T1000 (cell line): ENCODE measurements around the gene TBCCD1.

Source experiments
- DNase-seq: peaks from one replicate; lab custom pipeline; 2025; ENCODE audit warnings: mixed read lengths; lab: John Stamatoyannopoulos, UW

Gene TBCCD1, protein sequence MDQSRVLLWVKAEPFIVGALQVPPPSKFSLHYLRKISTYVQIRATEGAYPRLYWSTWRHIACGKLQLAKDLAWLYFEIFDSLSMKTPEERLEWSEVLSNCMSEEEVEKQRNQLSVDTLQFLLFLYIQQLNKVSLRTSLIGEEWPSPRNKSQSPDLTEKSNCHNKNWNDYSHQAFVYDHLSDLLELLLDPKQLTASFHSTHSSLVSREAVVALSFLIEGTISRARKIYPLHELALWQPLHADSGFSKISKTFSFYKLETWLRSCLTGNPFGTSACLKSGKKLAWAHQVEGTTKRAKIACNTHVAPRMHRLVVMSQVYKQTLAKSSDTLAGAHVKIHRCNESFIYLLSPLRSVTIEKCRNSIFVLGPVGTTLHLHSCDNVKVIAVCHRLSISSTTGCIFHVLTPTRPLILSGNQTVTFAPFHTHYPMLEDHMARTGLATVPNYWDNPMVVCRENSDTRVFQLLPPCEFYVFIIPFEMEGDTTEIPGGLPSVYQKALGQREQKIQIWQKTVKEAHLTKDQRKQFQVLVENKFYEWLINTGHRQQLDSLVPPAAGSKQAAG

DNA sequence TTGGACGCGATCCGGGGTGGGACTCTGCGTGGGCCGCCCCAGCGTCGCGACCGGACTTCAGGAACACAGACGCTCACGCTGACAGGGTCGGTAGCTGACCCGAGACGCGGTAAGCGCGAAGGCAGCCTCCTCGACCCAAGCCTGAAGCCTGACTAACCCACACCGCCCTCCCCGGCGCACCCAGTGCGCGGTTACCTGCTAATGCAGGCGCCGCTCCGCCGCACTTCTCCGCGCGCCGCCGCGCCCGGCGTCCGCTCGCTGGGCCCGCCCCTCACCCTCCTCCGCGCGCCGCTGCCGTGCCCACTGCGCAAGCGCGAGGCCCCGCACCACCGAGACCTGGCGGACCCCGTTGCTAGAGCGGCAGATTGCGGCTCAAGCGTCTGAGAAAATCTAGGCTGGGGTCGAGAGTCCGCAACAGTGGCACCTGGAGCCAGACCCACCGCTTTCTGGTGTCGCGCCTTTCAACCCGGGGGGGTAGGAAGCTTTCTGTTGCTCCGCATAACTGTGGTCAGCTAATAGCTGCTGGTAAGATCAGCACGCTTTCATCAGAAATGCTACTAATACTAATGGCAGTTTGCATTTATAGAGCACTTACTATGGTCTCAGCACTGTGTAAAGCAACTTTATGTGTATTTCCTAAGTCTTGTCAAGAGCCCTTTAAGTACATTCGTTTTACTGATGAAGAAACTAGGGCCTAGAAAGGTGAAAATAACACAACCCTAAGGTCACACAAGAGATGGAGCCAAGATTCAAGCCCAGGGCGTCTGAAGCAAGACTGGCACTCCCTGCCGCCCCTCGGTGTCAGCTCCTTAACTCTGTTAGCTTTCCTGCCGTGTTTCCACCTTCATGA is at the start of gene TBCCD1:
Gene TBCCD1, minus strand, starts transcription at position 268 of the 850 bp plus-strand sequence. CDS start 3,010 bp downstream, outside the sequence.
- peak; percentile 93 for DNase-seq

DNA sequence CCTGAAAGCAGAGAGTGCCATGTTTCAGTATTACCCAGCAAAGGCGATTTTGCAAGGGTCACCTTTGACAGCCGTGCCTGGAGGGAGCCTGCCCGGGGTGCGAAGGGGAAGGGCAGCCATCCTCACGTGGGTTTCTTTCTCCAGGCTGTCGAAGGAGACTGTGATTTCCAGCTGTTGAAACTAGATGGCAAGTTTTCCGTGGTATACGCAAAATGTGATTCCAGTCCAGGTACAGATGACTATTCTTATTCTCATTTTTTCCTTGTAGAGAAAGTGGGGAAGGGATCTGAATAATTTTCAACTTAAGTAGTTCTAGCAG is 49.1 kb upstream of the TBCCD1 start:
- DNase-seq, result no peak

DNA sequence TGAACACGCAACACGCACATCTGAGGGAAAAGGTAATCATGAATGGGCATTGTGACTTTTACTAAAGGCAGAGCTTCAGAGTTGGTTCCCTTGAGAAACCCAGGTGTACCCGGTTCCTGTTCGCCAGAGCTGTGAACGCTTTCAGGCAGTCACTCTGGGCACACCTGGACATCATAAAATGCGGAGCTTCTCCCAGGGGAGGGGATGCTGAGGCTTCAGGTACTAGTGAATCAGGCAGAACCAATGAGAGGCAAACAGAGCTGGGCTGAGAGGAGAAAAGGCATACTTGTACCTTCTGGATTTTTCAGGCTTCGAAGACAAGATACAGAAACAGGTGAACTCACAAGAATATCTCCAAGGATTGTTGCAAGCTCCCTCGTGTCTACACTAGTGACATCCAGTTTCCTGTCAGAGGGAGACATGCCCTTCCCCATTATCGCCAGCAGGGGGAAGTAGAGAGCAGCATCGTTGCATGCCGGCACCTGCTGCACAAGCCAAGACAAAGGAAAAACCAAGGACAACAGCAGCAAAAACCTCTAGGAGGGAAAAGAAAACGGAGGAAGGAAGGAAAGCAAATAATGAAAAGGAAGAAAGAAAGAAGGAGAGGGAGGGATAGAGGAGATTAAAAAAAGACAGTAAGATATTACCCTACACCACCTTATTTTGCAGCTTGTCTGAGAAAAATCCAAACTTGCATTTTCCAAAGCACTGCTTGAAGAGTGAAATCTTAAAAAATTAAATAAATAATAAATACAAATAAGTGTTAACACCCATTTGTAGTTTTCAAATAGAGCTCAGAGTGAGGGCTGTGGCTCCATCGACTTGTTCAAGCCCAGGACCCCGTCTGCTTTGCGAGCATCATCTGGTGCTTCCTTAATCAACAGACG is 47.7 kb upstream of the TBCCD1 start:
- DNase-seq, result peak; percentile 68

DNA sequence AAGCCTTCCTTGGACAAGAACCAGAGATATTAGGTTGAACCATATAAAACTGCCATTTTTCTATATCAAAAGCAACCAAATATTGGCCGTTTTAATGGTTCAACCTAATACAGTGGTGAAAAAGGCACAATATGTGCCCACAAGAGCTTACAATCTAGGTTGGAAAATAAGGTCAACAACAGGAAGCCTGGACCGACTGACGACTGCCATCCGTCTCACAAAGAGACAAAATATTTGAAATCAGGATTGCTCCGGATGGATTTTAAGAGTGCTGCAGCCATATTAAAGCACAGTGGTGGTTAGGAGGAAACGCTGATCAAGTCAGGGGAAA is 47.1 kb upstream of the TBCCD1 start:
- DNase-seq, result no peak

DNA sequence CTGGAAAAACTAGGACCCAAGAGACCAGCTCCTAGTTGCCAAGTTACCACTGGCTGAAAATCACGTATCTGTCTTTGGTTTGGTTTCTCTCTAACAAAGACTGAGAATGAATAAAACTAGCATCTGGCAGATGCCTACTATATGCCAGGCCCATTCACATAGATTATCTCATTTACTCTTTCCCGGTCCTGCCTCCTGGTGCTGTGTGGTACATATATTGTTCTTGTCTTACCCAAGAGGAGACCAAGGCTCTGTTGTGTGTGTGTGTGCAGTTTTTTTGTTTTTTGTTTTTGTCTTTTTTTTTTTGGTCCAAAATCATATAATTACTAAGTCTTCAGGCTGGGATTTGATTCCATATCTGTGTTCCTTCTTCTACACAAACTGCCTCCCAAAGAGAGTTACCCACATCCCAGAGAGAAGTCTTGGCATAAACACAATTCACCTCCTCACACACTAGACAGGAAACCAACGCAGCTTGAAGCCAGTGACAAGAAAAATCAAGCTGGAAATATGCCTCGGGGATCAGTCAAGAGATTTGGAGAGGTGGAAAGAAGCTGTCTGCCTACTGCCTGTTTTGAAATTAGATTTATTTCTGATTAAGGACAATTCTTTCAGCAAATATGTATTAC is 46.6 kb upstream of the TBCCD1 start:
- no peak for DNase-seq

DNA sequence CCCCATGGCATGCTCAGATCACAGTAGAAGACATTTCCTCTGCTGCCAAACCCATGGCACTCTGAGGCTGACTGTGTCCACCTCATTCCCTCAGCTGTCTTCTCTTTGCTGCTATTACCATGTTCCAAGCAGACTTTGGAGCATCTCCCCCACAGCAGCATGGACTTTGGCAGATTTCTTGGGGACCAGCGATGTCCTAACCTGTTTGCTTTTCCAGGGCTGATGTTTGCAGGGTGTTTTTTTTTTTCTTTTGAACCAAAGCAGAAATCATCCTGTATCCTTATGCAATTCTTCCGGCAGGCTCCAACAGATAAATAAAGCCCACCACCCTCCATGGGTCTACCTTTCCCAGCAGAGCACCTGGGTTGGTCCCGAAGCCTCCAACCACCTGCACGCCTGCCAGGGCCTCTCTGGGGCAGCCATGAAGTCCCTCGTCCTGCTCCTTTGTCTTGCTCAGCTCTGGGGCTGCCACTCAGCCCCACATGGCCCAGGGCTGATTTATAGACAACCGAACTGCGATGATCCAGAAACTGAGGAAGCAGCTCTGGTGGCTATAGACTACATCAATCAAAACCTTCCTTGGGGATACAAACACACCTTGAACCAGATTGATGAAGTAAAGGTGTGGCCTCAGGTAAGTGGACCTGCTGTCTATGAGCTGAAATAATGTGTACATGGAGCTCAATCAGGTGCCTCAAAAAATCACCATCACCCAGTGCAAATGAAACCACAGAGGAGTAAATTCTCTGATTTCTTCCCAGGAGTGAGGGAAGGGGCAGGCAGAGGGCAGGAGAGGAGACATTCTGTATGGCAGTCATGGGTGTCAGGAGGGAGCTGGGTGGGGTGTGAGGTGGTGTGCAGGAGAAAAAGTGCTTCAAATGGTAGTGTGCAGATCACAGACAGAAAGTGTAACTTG is 45.8 kb upstream of the TBCCD1 start, which contains the start of gene AHSG:
Gene AHSG, plus strand, starts transcription at position 340 of the 916 bp plus-strand sequence. Its CDS starts 82 bp downstream, at position 422.
- DNase-seq, result no peak

DNA sequence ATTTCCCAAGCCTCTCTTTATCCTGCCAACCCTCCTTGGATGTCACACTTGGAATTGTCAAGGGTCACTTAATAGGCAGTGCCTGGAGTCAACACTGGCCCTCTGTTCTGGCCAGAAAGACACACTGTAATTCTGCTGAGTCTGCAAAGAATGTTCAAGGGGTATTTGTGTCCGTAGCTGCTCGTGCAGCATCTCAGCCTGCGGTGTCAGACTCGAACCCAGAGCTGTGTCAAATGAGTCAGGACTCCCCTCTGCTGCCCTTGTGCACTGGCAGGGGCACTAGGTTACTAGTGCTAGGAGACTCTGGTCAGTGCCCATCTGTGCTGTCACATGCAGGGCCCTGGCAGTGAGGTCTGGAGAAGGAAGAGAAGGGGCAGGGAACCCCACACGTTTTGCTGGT is 44.9 kb upstream of the TBCCD1 start:
- DNase-seq, result no peak

DNA sequence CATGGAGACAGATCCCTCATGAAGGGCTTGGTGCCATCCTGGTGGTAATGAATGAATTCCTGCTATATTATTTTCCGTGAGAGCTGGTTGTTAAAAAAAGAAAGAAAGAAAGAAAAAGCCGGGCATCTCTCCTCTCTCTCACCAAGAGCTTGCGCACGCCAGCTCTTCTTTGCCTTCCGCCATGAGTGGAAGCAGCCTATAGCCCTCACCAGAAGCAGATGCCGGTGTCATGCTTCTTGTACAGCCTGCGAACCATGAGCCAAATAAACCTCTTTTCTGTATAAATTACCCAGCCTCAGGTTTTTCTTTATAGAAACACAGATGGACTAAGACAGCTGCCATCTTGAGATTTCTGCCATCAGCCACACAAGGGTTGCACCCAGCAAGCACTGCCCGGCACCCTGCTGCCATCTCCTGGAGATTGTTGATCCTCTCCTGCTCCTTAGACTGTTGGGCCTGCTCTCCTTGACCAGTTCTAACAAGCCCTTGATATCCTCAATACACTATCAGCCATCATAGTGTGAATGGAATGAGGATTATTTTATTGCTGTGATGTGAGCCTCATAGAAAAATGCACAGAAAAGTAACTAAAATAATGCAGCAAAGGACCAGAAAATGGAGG is 42.2 kb upstream of the TBCCD1 start:
- no peak for DNase-seq

DNA sequence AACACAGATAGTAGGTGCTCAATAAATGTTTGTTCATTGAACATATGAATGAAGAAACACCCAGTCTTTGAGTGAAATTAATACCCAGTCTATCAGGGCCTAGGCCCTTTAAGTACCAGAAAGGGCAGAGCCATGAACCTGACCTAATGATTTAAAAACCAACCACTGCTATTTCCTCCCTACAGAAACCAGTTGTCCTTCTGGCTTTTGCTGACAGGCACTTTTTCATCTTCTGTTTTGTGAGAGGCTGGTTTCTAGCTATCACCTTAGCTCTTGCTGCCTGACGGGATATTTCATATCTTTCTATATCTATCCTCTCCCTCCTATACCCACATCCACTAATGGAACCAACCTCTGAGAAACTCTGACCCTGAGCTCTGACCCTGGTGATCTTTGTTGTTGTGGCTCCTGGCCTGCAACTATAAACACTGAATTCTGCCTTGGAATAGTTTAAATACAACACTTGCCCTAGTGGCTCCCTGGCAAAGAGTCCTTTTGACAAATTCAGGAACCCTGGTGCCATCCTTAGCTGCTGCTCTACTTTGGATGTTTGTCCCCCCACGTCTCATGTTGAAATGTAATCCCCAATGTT is 41.6 kb upstream of the TBCCD1 start:
- no peak for DNase-seq

DNA sequence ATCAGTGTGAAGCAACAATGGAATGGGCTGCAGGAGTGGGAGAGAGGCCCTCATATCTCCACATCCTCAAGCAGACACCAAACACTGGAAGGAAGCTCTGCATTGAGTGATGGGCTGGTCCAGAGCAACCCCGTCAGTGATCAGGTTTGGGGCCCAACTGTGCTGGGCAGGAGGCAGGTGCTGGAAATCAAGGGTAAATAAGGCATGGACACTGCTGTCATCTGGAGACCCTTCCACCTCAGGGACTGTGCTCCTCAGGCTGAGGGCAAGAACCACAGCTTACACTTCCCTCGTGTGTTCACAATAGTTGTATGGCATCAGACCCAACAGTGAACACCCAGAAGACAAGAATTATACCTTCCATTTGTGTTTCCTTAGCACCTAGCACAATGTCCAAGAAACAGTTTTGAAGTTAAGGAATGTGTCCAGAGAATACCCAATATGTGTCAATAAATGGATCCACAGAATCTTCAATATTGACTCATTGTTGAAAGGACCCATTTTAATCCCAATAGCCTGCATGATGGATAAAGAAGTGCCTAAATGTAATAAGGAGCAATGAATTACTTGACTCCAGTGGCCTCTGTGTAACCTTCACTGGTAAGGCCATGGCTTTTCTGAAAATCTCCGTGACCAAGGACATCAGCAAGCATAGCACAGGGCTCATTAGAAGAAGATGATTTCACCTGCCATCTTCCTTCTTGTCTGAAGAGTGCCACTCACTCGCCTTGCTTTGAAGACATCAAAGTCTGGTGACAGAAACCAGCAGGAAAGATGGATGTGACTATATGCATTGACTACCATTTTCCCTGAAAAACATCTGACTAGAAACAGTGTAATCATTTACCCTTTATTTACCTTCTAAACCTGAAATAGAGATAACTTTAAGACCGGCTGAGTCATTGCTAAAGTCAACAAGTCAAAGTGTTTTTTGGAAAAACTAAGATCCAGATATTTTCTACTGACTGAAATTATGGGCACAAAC is 38.7 kb upstream of the TBCCD1 start:
- no peak for DNase-seq

DNA sequence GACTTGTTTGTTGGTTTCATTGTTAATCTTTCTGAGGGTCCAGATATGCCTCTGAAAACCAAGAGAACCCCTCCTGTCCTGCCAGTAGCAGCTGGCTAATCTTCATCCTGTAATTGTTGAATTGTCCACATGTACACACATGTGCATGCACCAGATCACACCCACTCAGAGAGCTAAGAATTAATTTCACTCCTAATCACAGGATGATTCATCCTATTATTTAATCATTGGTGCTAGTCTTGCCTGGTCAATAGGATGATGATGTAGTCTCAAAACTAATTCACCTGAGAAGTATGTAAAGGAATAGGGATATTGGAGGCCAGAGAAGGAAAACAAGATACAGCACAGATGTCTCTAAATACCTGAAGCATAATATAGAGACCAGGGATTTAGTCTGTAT is 37.9 kb upstream of the TBCCD1 start:
- DNase-seq, result no peak

DNA sequence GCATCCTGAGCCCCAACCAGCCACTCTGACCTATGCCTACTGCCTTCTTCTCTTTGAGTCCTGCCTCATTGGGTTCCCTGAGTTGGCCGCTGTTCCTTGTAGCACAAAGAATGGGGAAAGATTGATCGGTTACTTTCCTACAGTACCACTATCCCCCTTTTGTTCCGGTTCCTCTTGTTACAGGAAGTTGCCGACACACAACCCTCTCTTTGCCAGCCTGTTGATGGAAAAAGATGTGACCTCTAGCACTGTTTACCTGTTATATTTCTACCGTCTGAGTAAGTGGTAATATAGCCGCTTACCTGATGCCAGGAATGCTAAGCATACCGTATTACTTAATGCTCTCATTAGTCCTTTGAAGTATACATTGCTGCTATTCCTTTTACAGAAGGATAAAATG is 36.0 kb upstream of the TBCCD1 start:
- no peak for DNase-seq

DNA sequence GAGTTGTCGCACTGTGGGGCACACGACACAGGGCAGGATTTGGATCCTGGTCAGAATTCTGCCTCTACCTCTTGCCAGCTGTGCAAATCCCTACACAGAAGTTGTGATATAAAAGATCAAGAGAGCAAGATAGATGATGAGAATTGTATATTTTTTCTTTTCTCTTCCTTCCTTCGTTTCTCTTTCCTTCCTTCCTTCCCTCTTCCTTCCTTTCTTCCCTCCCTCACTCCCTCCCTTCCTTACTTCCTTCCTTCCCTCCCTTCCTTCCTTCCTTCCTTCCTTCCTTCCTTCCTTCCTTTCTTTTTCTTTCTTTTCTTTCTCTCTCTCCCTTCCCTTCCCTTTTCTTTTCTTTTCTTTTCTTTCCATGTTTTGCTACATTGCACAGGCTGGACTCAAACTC is 33.8 kb upstream of the TBCCD1 start:
- DNase-seq, result no peak

DNA sequence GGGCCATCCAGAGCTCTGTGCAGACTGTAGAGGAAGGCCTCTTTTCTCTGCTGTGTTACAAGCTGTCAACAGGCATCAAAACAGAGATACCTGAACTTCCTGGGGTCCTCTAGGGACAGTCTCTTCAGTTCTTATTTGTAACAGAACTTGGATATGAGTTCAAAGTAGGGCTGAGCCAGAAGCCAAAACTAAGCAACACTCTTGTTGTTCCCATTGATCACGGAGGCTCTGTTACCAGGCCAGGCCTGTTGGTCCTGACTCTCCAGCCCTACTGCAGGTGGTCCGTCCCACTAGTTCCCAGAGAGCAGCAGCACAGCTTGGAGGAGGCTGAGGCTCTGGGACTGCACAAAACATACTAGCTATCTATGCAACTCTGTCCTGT is 32.6 kb upstream of the TBCCD1 start:
- no peak for DNase-seq

DNA sequence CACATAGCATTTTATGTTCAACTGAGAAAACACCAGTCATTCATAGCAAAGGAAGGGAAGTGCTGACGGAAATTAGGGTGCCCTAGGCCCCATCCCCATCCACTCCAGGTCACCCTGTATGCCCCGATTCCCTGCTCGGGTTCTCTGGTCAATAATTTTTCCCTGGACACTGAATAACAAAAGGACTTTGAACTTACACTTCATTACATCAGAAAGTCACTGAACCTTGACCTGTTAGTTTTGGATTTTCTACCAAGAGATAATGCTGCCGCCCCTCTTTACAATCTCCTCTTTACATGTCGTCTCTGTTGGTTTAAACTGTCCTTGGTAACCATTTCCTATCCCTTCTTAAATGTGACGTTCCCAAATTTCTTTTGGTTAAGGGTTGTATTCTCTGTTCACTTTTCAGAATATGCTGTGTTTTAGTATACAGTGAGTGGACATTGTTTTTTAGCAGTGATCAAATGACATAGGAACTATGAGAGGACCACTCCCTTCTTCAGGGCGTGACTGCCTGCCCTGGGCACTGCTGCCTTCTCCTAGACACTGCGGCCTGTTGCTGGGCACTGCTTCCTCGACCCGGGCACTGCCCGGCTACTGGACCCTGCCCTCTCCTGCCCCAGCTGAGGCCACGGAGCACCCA is 32.1 kb upstream of the TBCCD1 start:
- no peak for DNase-seq

DNA sequence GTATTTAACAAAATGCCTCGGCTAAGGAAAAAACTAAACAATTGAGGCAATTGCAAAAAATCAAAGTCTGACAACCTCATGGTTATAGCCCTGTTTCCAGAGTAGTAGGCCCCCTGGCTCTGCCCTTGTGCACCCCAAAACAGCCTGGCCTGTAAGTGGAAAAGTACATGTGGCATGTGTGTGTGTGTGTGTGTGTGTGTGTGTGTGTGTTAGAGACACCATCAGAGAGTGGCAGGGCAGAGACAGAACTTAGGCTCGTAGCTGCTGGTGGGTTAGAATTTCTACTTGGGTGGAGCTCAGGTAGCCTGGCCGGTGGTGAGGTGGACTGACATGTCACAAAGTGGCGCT is 31.6 kb upstream of the TBCCD1 start:
- DNase-seq, result no peak

DNA sequence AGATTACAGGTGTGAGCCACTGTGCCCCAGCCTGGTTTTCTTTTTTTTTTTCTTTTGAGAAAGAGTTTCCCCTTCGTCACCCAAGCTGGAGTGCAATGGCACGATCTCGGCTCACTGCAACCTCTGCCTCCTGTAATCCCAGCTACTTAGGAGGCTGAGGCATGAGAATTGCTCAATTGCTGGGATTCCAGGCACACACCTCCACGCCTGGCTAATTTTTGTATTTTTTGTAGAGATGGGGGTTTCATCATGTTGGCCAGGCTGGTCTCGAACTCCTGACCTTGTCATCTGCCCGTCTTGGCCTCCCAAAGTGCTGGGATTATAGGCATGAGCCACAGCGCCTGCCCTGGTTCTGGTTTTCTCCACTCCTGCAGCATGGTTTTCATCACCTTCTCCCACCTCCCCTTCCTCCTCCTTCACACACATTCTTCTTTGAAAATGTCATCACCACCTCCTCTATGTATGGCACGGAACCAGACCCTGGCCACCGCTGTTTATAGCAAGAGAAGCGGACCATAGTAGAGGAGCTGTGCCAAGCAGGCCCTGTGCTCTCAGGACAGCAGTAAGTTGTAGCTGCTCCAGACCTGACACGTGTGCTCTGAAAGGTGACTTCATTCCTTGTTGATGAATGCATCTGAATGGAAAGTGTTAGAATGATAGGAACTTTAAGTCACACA is 31.1 kb upstream of the TBCCD1 start:
- no peak for DNase-seq
